Measurements from ENCODE around the gene PHGDH. TPM values are rescaled to one million over a fixed set of nuclear protein-coding genes. Genes with fewer than 3 reads are reported as not detected.

Gene PHGDH
- total and polyA plus RNA-seq, 9 of the 15 experiments (the other 6 are each of a cell fraction or from before 2014, with no cell fraction given), result 6.7 to 84.2 (median 36.2) TPM

DNA sequence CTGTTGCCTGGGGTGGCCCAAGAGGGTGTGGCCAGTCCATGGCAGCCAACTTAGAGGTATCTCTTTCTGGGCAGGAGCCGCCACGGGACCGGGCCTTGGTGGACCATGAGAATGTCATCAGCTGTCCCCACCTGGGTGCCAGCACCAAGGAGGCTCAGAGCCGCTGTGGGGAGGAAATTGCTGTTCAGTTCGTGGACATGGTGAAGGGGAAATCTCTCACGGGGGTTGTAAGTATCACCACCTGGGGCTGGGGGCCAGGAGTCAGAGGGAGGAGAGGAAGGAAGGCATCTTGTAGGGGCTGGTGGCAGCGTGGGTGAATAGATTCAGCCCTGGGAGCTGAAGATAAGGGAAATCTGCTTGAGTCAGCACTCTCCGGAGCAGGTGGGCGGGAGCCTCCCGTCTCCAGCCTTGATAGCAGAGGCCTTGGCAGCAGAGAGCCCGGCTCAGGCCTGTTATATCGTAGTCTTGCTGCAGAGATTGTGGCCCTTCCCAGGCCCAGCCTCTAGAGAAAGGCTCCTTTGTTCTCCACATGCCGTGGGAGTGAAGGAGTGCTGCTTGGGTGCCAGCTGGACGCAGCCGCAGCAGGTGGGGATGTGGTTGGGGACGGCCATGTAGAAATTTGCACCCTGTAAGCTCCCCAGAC is 25.4 kb downstream of the PHGDH start (continued):
- TF ChIP-seq POLR2AphosphoS5 (IDR thresholded peaks at IDR 0.05; ENCODE audit: control insufficient read depth, insufficient read depth, low read depth, low read length) (peak; percentile 96), ZNF24 (IDR thresholded peaks at IDR 0.05) (peak; percentile 70; the same call in 1 of the 2 replicates), HBP1 (CRISPR knock-in tag; IDR thresholded peaks at IDR 0.05) (peak; percentile 36; the same call in 1 of the 2 replicates), STAG1 (CRISPR knock-in tag; IDR thresholded peaks at IDR 0.05; ENCODE audit: borderline replicate concordance) (no peak), TAF7 (tag; IDR thresholded peaks at IDR 0.05) (no peak), MYNN (IDR thresholded peaks at IDR 0.05) (peak; percentile 91), MYNN (CRISPR knock-in tag; IDR thresholded peaks at IDR 0.05) (no peak), SMARCA4 (IDR thresholded peaks at IDR 0.05) (peak; percentile 95), E2F3 (CRISPR knock-in tag; IDR thresholded peaks at IDR 0.05) (no peak; the same call in 1 of the 2 replicates), ZFX (CRISPR knock-in tag; IDR thresholded peaks at IDR 0.05) (peak; percentile 78), RAD51 (IDR thresholded peaks at IDR 0.05; ENCODE audit: borderline replicate concordance, low read depth) (peak; percentile 32; the same call in 1 of the 2 replicates), HMGN3 (IDR thresholded peaks at IDR 0.05; ENCODE audit: borderline replicate concordance, extremely low read depth, insufficient read length, low read depth, low read length) (peak; percentile 81), NCOR1 (IDR thresholded peaks at IDR 0.05) (peak; percentile 98), SMC3 (conservative IDR thresholded peaks at IDR 0.05; ENCODE audit: insufficient read depth, low read depth, low read length) (no peak), KLF1 (tag; IDR thresholded peaks at IDR 0.05) (0 out of 2 replicates have a peak, but pooled peaks have one; percentile 59), ZNF780A (CRISPR knock-in tag; IDR thresholded peaks at IDR 0.05) (no peak), NR2C1 (IDR thresholded peaks at IDR 0.05) (no peak), NR2C1 (tag; IDR thresholded peaks at IDR 0.05) (peak; percentile 41; the same call in 1 of the 2 replicates), ESRRB (CRISPR knock-in tag; IDR thresholded peaks at IDR 0.05; ENCODE audit: borderline replicate concordance) (no peak), NCOA4 (IDR thresholded peaks at IDR 0.05; ENCODE audit: partially characterized antibody) (no peak), STAT5A (IDR thresholded peaks at IDR 0.05; ENCODE audit: borderline replicate concordance, low read length) (peak; percentile 92), KLF16 (IDR thresholded peaks at IDR 0.05) (peak; percentile 99), ZSCAN29 (IDR thresholded peaks at IDR 0.05) (no peak)
- TF ChIP-seq, protein P1, sequence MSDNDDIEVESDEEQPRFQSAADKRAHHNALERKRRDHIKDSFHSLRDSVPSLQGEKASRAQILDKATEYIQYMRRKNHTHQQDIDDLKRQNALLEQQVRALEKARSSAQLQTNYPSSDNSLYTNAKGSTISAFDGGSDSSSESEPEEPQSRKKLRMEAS (CRISPR knock-in tag; IDR thresholded peaks at IDR 0.05), result peak; percentile 73
- TF ChIP-seq, protein P2, sequence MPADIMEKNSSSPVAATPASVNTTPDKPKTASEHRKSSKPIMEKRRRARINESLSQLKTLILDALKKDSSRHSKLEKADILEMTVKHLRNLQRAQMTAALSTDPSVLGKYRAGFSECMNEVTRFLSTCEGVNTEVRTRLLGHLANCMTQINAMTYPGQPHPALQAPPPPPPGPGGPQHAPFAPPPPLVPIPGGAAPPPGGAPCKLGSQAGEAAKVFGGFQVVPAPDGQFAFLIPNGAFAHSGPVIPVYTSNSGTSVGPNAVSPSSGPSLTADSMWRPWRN (IDR thresholded peaks at IDR 0.05; ENCODE audit: low read depth), result peak; percentile 61; the same call in 1 of the 2 replicates

All from K562 (cell line).